ENCODE results near the gene RACK1.
A peak's percentile ranks its signal among the peaks of the same experiment; 100 is the strongest.

RACK1 gene

GRCh38 chr5:181261320-181262049, 17.8 kb upstream of the RACK1 start:
- Histone ChIP-seq H3K9ac (ENCODE audit: low read length) (peak overlapping the region; percentile 99), H3K9me2 (ENCODE audit: low read depth, low read length) (no peaks in the 10 kb centered on the region), H3K4me1 (ENCODE audit: insufficient read depth, low read length, severe bottlenecking) (peaks cover 33% of the 10 kb centered on the region), H4K20me1 (ENCODE audit: insufficient read depth, low read length) (no peaks in the 10 kb centered on the region), H3K27ac (ENCODE audit: low read depth, low read length, poor library complexity, severe bottlenecking) (peak overlapping the region; percentile 80), H3K36me3 (ENCODE audit: insufficient read depth, low read length) (peaks cover 15% of the 10 kb centered on the region), H3K27me3 (ENCODE audit: insufficient read depth, low read length) (no peaks in the 10 kb centered on the region), H3K4me2 (ENCODE audit: low read length) (peak overlapping the region; percentile 80), H3K9me3 (ENCODE audit: low read length) (no peaks in the 10 kb centered on the region), H3K79me2 (ENCODE audit: insufficient read depth, low read length) (peaks cover 35% of the 10 kb centered on the region), H3K4me3 (ENCODE audit: low read depth, low read length, poor library complexity, severe bottlenecking) (peak overlapping the region; percentile 93), H3F3A (ENCODE audit: insufficient read depth, low read length) (no peaks in the 10 kb centered on the region), H2AFZ (ENCODE audit: low read length) (no peak overlapping the region)
- no peak for TF ChIP-seq CTCF (IDR thresholded peaks at IDR 0.05; ENCODE audit: low read length)
- TF ChIP-seq EZH2 (IDR thresholded peaks at IDR 0.05; ENCODE audit: borderline replicate concordance, low read length) = no peak

GRCh38 chr5:181260720-181261319, 17.1 kb upstream of the RACK1 start, which contains the start of gene TRIM52:
Gene TRIM52, minus strand, starts transcription at chr5:181261143. Its CDS starts 330 bp downstream, at chr5:181260813.
- TF ChIP-seq CTCF (IDR thresholded peaks at IDR 0.05; ENCODE audit: low read length) (no peak), EZH2 (IDR thresholded peaks at IDR 0.05; ENCODE audit: borderline replicate concordance, low read length) (no peak)
- H3K9me2 ChIP-seq (ENCODE audit: low read depth, low read length) = no peaks in the 10 kb centered on the region
- peaks cover 38% of the 10 kb centered on the region for H3K79me2 ChIP-seq (ENCODE audit: insufficient read depth, low read length)
- peaks cover 19% of the 10 kb centered on the region for H3K36me3 ChIP-seq (ENCODE audit: insufficient read depth, low read length)
- H3K9me3 ChIP-seq (ENCODE audit: low read length) = no peaks in the 10 kb centered on the region
- H3K27ac ChIP-seq (ENCODE audit: low read depth, low read length, poor library complexity, severe bottlenecking) = peak within 1 kb of the TSS; percentile 80
- H3K27me3 ChIP-seq (ENCODE audit: insufficient read depth, low read length) = no peaks in the 10 kb centered on the region
- H2AFZ ChIP-seq (ENCODE audit: low read length) = no peak within 1 kb of the TSS
- H3F3A ChIP-seq (ENCODE audit: insufficient read depth, low read length) = no peaks in the 10 kb centered on the region
- peaks cover 40% of the 10 kb centered on the region for H3K4me1 ChIP-seq (ENCODE audit: insufficient read depth, low read length, severe bottlenecking)
- no peaks in the 10 kb centered on the region for H4K20me1 ChIP-seq (ENCODE audit: insufficient read depth, low read length)
- H3K4me3 ChIP-seq (ENCODE audit: low read depth, low read length, poor library complexity, severe bottlenecking) = peak within 1 kb of the TSS; percentile 93
- peak within 1 kb of the TSS; percentile 80 for H3K4me2 ChIP-seq (ENCODE audit: low read length)
- H3K9ac ChIP-seq (ENCODE audit: low read length) = peak within 1 kb of the TSS; percentile 99

GRCh38 chr5:181259974-181260719, 16.4 kb upstream of the RACK1 start:
- Histone ChIP-seq H3K36me3 (ENCODE audit: insufficient read depth, low read length) (peaks cover 26% of the 10 kb centered on the region), H2AFZ (ENCODE audit: low read length) (no peak overlapping the region), H3F3A (ENCODE audit: insufficient read depth, low read length) (no peaks in the 10 kb centered on the region), H4K20me1 (ENCODE audit: insufficient read depth, low read length) (no peaks in the 10 kb centered on the region), H3K27me3 (ENCODE audit: insufficient read depth, low read length) (no peaks in the 10 kb centered on the region), H3K9ac (ENCODE audit: low read length) (peak overlapping the region; percentile 99), H3K4me1 (ENCODE audit: insufficient read depth, low read length, severe bottlenecking) (peaks cover 43% of the 10 kb centered on the region), H3K9me2 (ENCODE audit: low read depth, low read length) (no peaks in the 10 kb centered on the region), H3K9me3 (ENCODE audit: low read length) (no peaks in the 10 kb centered on the region), H3K27ac (ENCODE audit: low read depth, low read length, poor library complexity, severe bottlenecking) (no peak overlapping the region), H3K4me2 (ENCODE audit: low read length) (peak overlapping the region; percentile 80), H3K79me2 (ENCODE audit: insufficient read depth, low read length) (peaks cover 40% of the 10 kb centered on the region), H3K4me3 (ENCODE audit: low read depth, low read length, poor library complexity, severe bottlenecking) (peak overlapping the region; percentile 93)
- TF ChIP-seq EZH2 (IDR thresholded peaks at IDR 0.05; ENCODE audit: borderline replicate concordance, low read length) = no peak
- no peak for TF ChIP-seq CTCF (IDR thresholded peaks at IDR 0.05; ENCODE audit: low read length)

All from OCI-LY1 (cell line).